NCI-H1436 (cell line): ENCODE measurements around the gene SMAP2.

Experiments
- DNase-seq: peaks from one replicate; lab custom pipeline; 2025; lab: John Stamatoyannopoulos, UW

Gene SMAP2

DNA sequence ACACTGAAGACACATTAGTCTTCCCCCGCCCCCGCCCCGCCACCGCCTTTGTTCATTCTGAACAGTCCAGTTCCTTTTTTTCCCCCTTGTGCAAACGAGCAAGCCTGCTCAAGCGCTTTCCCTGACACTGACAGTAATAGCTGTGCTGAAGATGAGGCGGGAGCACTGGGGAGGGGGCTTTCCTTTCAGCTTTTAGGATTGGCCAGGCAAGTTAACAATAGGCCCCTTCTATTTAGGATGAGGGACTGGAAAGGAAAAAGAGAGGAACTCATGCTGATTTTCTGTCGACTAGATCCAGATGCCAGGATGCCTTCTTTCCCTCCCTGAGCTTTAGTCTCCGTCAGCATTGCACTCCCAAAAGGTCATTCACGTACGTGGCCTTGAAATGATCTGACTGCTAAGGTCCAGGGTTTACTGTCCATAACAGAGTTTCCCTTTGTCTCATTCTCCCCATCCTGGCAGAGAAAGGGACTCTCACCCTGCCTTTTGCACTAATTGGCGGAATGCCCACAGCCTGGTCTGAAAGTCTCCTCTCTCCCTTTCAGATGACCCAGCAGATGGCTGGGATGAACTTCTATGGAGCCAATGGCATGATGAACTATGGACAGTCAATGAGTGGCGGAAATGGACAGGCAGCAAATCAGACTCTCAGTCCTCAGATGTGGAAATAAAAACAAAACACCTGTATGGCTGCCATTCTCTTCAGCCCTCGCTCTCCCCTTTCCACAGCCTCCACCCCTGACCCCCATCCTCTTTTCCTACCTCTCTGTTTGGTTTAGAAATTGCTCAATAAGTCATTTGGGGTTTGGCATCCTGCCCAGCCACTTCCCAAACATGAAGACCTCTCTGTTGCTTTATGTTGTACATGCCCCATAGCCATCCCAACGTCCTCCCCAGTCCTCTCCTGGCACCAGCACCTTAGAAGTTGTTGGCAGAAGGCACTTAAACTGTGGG is 48.2 kb downstream of the SMAP2 start:
- DNase-seq, result no peak

DNA sequence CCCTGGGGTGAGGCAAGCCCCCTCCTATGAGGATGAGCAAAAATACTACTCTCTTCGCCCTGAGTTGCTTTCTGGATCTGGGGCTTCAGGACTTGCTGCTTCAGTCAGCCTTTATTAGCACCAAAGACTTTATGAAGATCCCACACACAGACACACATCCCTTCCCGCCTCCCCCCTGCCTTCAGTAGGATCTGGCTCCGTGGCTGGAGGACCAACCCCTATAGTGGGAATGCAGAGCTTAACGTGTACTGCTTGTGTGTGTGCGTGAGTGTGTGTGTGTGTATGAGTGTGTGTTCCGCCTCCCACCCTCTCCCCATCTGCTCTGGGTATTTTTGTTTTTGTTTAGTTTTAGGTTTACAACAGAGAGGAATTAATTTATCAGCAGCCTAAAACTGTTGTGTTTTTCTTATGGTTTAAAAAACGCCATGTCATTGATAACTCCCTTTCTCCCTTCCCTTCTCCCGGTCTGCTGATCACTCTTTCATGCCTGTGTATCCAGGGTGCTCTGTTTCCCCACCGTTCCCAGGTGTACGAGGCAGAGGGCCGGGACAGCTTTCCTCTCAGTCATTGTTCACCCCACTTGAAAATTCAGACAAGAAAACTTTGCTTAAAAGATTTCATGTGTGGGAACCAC is 49.2 kb downstream of the SMAP2 start:
- no peak for DNase-seq

DNA sequence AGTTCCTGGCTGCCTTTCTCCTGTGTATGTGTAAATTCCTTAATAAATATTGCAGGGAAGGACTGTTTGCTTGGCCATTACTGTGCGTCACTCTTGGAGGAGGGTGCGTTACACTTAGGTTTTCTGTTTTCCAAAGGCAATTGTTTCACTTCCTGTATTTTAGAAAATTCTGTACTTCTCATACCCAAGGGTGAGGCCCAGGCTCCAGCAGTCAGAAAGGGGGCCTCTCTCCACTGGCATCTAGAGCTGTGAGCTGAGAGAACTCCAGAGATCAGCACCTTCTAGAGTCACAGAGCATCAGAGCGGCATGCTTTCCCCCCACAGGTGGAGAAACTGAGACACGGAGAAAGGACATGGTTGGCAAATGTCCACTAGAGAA is 49.7 kb downstream of the SMAP2 start:
- DNase-seq, result no peak

GRCh38 chr1:40423951-40424618 is 50.6 kb downstream of the SMAP2 start:
- no peak for DNase-seq

DNA sequence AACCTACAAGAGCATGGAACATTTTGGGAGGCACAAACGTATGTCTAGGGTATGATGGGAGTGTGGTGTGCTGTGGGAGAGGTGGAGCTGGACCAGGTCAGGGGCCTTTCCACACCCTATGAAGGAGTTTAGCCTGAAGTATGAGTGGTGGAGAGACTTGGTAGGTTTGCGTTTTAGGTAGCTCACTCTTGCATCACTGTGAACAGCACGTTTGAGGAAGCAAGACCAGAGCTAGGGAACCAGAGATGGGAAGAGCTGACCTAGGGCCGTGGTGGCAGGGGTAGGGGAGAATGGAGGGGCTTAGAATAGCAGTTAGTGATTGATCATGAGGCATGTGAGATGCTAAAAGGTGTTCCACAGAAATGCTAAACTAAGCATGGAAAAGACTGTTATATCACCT is 51.7 kb downstream of the SMAP2 start:
- DNase-seq, result no peak

- no peak for DNase-seq
These were observed 57.9 kb downstream of the SMAP2 start for GRCh38 chr1:40431385-40431784.

GRCh38 chr1:40432644-40433390 is 59.3 kb downstream of the SMAP2 start:
- DNase-seq, result no peak

DNA sequence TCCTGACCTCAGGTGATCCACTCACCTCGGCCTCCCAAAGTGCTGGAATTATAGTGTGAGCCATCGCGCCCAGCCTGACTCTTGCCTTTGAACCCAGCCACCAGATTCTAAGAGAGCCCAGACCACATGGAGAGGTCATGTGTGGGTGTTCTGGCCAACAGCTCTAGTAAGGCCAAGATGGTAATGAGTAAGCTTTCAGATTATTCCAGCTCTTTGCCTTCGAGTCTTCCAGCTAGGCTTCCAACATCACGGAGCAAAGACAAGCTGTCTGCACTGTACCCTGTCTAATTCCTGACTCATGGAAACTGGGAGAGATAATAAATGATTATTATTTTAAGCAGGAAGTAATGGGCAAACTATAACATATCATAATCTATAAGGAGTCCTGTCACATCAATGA is 61.9 kb downstream of the SMAP2 start:
- no peak for DNase-seq

DNA sequence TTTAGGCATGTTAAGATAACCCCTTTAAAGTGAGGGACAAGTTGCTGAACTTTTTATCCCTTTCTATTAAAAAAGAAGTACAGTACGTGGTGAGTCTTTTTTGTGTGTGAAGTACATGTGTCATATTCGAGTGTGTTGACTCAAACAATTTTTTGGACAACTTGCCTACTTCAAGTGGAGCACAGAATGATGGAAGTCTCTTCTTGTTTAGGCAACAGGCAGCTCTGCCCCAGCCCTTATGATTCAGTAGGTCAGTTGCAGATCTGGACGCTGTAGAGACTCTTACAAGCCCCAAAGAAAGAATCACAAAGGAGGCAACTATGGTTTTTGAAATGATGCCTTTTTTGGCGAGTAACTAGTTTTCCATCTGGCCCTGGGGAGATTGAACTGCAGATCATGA is 62.3 kb downstream of the SMAP2 start:
- DNase-seq, result no peak

DNA sequence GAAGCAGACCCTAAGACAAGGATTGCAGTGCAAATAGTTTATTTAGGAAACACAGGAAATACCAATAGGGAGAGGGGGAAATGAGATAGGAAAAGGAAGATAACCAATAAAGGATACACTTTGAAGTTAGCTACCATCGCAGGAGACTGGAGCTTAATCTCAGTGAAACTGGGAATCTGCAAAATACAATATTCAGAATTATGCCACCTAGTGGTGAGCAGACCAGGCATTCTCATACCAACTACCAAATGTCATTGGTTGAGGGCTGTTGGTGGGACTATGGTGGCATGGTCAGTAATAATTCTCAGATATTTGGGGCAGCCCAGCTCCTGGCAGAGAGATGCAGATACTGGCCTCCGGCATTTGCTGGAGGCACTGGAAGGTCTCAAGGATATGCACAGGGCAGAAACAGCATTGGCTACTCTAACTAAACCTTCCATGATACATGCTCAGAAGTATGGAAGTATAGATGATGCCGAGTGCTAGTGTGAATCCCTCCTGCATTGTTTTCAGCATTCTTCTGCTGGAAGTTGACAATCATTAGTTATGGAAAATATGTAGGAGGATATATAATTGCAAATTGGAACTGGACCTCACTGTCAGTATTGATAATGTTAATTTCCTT is 65.0 kb downstream of the SMAP2 start:
- DNase-seq, result peak; percentile 21

GRCh38 chr1:40439247-40439646 is 65.7 kb downstream of the SMAP2 start:
- DNase-seq, result peak; percentile 9

DNA sequence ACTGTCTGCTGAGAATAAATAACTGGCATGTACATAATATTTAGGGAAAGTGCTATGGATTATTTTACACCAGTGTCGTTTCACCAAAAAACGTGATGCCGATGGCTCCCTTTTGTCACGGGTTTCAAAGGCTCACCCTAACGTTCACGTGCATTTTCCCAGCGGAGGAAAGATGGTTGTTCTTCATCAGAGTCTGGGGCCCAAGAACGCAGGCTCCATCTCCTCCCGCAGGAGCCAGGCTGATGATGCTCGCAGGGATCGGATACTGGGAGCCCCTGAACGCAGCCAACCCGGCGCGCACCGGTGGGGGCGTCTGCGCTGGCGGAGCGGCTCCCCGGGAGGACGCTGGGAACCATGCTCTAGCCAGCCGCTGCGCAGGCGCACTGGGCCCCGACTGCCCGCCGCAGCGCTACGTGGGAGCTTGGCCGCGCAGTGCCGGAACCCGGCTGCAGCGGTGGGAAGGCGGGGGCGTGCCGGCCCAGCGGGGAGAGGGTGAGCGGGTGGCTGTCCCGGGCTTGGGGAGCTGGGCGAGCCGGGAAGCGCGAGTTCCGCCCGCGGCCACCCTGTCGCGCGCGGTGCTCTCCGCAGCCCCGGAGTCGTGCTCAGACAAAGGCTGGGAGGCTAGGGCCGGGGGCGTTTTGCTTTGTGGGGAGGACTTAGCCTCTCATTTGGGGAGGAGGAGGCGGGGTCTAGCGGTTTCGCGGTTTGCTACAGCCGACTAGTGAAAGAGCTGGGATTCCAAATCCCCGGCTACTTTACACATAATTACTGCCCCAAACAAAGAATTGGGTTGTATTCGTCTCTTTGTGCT is 76.4 kb downstream of the SMAP2 start, which contains the start of gene ZFP69B:
ZFP69B (plus strand) TSS at position 793 of the 811 bp plus-strand sequence. CDS start 486 bp downstream, outside the sequence.
- DNase-seq, result peak; percentile 88

GRCh38 chr1:40450495-40451237 is 77.1 kb downstream of the SMAP2 start:
- DNase-seq, result peak; percentile 29

DNA sequence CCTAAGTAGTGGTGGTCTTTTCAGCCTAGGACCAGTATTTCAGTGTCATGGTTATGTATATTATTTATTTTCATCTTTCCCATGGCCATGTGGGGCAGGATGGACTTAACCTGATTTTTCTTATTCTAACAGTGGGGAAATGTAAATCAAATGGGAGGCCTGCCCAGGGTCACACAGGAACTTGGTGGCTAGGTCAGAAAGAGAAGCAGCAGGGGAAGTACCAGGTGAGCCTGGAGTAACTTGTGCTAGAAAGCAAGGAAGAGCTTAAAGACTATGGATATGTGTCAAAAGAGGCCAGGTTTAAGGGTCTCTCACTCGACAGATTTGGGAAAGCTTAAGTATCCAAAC is 77.7 kb downstream of the SMAP2 start:
- DNase-seq, result no peak

DNA sequence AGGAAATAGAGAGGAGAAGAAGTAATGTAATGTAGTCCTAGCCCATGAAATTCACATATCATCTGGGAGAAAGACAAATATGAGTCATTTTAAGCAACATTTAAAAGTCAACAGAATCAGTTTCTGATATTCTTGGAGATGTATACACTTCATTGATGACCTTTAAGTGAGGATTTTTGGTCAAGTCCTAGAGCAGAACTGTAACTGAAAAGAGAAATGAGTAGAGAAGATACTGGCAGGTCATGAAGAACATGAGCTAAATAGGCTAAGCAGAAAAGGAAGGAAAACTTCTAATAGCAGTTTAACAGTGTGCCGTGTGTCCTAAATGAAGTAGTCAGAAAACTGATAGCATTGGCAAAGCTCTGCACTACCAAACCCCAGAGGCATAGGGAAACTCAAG is 81.3 kb downstream of the SMAP2 start:
- DNase-seq, result no peak

DNA sequence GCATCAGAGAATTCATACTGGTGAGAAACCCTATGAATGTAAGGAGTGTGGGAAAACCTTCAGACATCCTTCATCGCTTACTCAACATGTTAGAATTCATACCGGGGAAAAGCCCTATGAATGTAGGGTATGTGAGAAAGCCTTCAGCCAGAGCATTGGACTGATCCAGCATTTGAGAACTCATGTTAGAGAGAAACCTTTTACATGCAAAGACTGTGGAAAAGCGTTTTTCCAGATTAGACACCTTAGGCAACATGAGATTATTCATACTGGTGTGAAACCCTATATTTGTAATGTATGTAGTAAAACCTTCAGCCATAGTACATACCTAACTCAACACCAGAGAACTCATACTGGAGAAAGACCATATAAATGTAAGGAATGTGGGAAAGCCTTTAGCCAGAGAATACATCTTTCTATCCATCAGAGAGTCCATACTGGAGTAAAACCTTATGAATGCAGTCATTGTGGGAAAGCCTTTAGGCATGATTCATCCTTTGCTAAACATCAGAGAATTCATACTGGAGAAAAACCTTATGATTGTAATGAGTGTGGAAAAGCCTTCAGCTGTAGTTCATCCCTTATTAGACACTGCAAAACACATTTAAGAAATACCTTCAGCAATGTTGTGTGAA is 89.5 kb downstream of the SMAP2 start:
- no peak for DNase-seq

DNA sequence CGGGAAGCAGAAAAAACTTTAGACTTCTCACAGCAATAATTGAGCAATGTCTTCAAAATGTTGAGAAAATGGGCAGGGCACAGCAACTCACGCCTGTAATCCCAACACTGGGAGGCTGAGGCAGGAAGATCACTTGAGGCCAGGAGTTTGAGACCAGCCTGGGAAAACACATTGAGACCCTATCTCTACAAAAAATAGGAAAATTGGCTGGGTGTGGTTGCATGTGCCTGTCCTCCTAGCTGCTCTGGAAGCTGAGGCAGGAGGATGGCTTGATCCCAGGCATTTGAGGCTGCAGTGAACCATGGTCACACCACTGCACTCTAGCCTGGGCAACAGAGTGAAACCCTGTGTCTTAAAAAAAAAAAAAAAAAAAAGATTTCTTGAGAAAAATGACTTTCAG is 95.8 kb downstream of the SMAP2 start:
- no peak for DNase-seq
